OCI-LY7 (cell line): Measurements from ENCODE around the gene COL8A1. TPM values are rescaled to one million over a fixed set of nuclear protein-coding genes. Genes with fewer than 3 reads are reported as not detected.

ENCODE experiments used
- BruUV-seq: library from RNA; stranded (reverse); fragments of 400-500 nt; replicated peaks from 2 replicates; lab custom pipeline; 2021; lab: Mats Ljungman, UMichigan
- CTCF ChIA-PET: fragments of 300-600 bp; sonication (Branson Sonifier 250); formaldehyde crosslinking; loops from one replicate; lab custom pipeline; 2022; ENCODE audit warnings: antibody characterized with exemption; ENCODE audit not compliant: unreplicated experiment; lab: Charles Lee
- POLR2A ChIA-PET: fragments of 300-600 bp; sonication (Branson Sonifier 250); formaldehyde crosslinking; loops from one replicate; lab custom pipeline; 2022; ENCODE audit warnings: antibody characterized with exemption; lab: Charles Lee
- DNase-seq: peaks from one replicate; pipeline ENCODE4 v3.0.0-alpha.2; 2015; ENCODE audit warnings: low spot score
- H2AFZ ChIP-seq: fragments of 200-600 bp; sonication (generic), shearing (Covaris generic); 2 replicates; pipeline ENCODE4 v1.6.1; 2014; ENCODE audit warnings: mild to moderate bottlenecking, antibody characterized with exemption, low read length, moderate library complexity
- H3K27ac ChIP-seq: fragments of 200-600 bp; sonication (generic); 2 replicates; pipeline ENCODE4 v1.5.1; 2014; ENCODE audit warnings: mixed run types, low read depth, mild to moderate bottlenecking, moderate library complexity, low read length, inconsistent platforms; ENCODE audit not compliant: poor library complexity, severe bottlenecking
- H3K36me3 ChIP-seq: fragments of 200-600 bp; sonication (generic); 2 replicates; pipeline ENCODE4 v1.6.1; 2014; ENCODE audit warnings: mild to moderate bottlenecking, antibody characterized with exemption, low read length, moderate library complexity, mixed read lengths; ENCODE audit not compliant: insufficient read depth
- H3K4me1 ChIP-seq: fragments of 200-600 bp; sonication (generic); 2 replicates; pipeline ENCODE4 v1.5.1; 2014; ENCODE audit warnings: mild to moderate bottlenecking, low read length; ENCODE audit not compliant: insufficient read depth, poor library complexity, severe bottlenecking
- H3K4me2 ChIP-seq: fragments of 200-600 bp; sonication (generic); 2 replicates; pipeline ENCODE4 v1.6.1; 2014; ENCODE audit warnings: mild to moderate bottlenecking, low read length
- H3K4me3 ChIP-seq: fragments of 200-600 bp; sonication (generic); 2 replicates; pipeline ENCODE4 v1.5.1; 2014; ENCODE audit warnings: mild to moderate bottlenecking, low read depth, low read length; ENCODE audit not compliant: poor library complexity, severe bottlenecking
- H3K79me2 ChIP-seq: fragments of 200-600 bp; sonication (generic); 2 replicates; pipeline ENCODE4 v1.6.1; 2016; ENCODE audit warnings: low read depth, mild to moderate bottlenecking, low read length, moderate library complexity, mixed read lengths; ENCODE audit not compliant: insufficient read depth
- H3K9me2 ChIP-seq: fragments of 200-600 bp; sonication (generic); 2 replicates; pipeline ENCODE4 v1.6.1; 2016; ENCODE audit warnings: mild to moderate bottlenecking, low read length, mixed read lengths; ENCODE audit not compliant: insufficient read depth
- H3K9me3 ChIP-seq: fragments of 200-600 bp; sonication (generic); 2 replicates; pipeline ENCODE4 v1.6.1; 2014; ENCODE audit warnings: mild to moderate bottlenecking, mixed run types, low read length, mixed read lengths
- H4K20me1 ChIP-seq: fragments of 200-600 bp; sonication (generic); 2 replicates; pipeline ENCODE4 v1.6.1; 2014; ENCODE audit warnings: mild to moderate bottlenecking, antibody characterized with exemption, low read length, moderate library complexity, mixed read lengths; ENCODE audit not compliant: insufficient read depth
- CTCF ChIP-seq: fragments of 200-600 bp; sonication (generic); conservative IDR thresholded peaks from 2 replicates; pipeline ENCODE4 v1.5.1; 2014; ENCODE audit warnings: mild to moderate bottlenecking, antibody characterized with exemption, low read length, moderate library complexity, mixed read lengths
- EZH2phosphoT487 ChIP-seq: fragments of 200-600 bp; sonication (generic); IDR thresholded peaks from 2 replicates; pipeline ENCODE4 v1.6.1; 2018; ENCODE audit warnings: low read depth, borderline replicate concordance, mild to moderate bottlenecking, mixed run types, antibody characterized with exemption, low read length, moderate library complexity, mixed read lengths
- intact Hi-C: fragments of 100-400 bp; cut with micrococcal nuclease; formaldehyde crosslinking; loops from one replicate; pipeline ENCODE4 v1.10.0; 2022; ENCODE audit not compliant: unreplicated experiment
- total RNA-seq, 2 experiments: library from RNA; depleted of rRNA in 1 of 2; stranded (reverse); fragments of >200 nt in 1 of 2; shearing (Covaris generic) in 1 of 2; gene quantifications; 2 replicates each; pipeline ENCODE4 v1.2.3, GENCODE V29; 2014 to 2022

The COL8A1 gene
- total RNA-seq, 2 experiments from 2014 or later: 0.10 TPM; not detected in 1

DNA sequence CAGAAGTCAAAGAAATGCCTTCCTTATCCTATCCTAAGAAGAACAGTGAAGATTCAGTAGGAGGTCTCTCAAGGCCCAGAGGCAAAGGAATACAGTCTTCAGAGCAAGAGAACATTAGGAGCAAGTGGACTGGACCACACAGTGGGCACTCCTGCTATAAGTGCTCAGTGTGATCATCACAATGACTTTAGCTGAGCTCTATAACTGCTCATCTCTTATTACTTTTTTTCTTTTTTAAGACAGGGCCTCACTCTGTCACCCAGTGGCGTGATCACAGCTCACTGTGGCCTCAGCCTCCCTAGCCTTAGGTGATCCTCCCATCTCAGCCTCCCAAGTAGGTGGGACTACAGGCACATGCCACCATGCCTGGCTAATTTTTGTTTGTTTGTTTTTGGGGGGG, 48.1 kb downstream of the COL8A1 start:
- H3K9me2 ChIP-seq: no peaks in the 10 kb centered on the region
- H3K9me3 ChIP-seq: no peaks in the 10 kb centered on the region
- no peak for DNase-seq
- no peaks in the 10 kb centered on the region for H3K4me1 ChIP-seq
- H3K27ac ChIP-seq: no peak overlapping the region
- intact Hi-C loops: loop anchor here (2.0 to 10.0 kb wide), 2 partner anchors 42 to 872 kb away; no protein-coding TSS in a partner anchor
- no peaks in the 10 kb centered on the region for H3K79me2 ChIP-seq
- no TSS peak for BruUV-seq
- CTCF ChIA-PET: no interaction called here
- H3K4me2 ChIP-seq: no peak overlapping the region
- POLR2A ChIA-PET: interaction anchor here (0.6 to 0.7 kb wide), 2 partner anchors 14 to 453 kb away, joined by 3 to 4 read pairs; no protein-coding TSS in a partner anchor
- no peak overlapping the region for H3K4me3 ChIP-seq
- TF ChIP-seq CTCF: no peak
- no peak for TF ChIP-seq EZH2phosphoT487
- no peaks in the 10 kb centered on the region for H3K36me3 ChIP-seq
- H2AFZ ChIP-seq: no peak overlapping the region
- no peaks in the 10 kb centered on the region for H4K20me1 ChIP-seq

- no peaks in the 10 kb centered on the region for H3K79me2 ChIP-seq
- intact Hi-C loops: loop anchor here (2.0 to 10.0 kb wide), 2 partner anchors 42 to 872 kb away; no protein-coding TSS in a partner anchor
- no peaks in the 10 kb centered on the region for H4K20me1 ChIP-seq
- DNase-seq: peak; percentile 39
- no peak overlapping the region for H2AFZ ChIP-seq
- ChIA-PET POLR2A (interaction anchor here (0.5 to 1.0 kb wide), 4 partner anchors 14 to 529 kb away, joined by 3 to 4 read pairs (median 3); no protein-coding TSS in a partner anchor), CTCF (no interaction called here)
- H3K4me1 ChIP-seq: no peaks in the 10 kb centered on the region
- no TSS peak for BruUV-seq
- H3K36me3 ChIP-seq: no peaks in the 10 kb centered on the region
- H3K27ac ChIP-seq: no peak overlapping the region
- no peaks in the 10 kb centered on the region for H3K9me3 ChIP-seq
- no peaks in the 10 kb centered on the region for H3K9me2 ChIP-seq
- TF ChIP-seq EZH2phosphoT487: no peak
- peak; percentile 87 for TF ChIP-seq CTCF
- no peak overlapping the region for H3K4me3 ChIP-seq
- no peak overlapping the region for H3K4me2 ChIP-seq
Measured at GRCh38 chr3:99686955-99687612, 48.7 kb downstream of the COL8A1 start.

DNA sequence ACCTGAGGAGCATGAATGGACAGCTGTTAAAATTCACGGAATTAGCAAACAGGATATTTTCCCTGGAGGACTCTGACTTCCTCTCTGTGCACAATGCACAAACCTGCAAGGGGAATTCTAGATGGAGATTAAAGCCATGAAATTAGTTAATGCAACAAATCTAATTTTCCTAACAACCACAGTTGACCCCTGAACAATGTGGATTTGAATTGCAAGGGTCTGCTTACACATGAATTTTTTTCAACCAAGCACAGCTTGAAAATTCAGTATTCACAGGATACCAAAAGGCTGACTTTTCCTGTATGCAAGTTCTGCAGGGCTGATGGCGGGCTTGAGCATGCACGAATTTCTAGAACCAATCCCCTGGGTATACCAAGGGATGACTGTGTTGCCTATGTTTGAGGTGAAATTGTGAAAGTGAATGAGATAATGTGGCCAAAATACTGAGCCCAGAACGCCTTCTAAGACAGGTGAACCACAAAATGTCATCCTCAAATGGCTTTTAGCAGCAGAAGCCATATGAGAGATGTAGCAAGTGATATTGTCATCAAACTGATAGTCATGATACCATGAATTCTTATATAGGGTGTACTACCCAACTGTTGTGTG, 52.5 kb downstream of the COL8A1 start:
- no peak for DNase-seq
- Histone ChIP-seq H3K9me2 (no peaks in the 10 kb centered on the region), H3K4me3 (no peak overlapping the region), H3K9me3 (no peaks in the 10 kb centered on the region), H3K27ac (no peak overlapping the region), H3K4me2 (no peak overlapping the region), H3K4me1 (no peaks in the 10 kb centered on the region), H3K36me3 (no peaks in the 10 kb centered on the region), H4K20me1 (no peaks in the 10 kb centered on the region), H3K79me2 (no peaks in the 10 kb centered on the region), H2AFZ (no peak overlapping the region)
- TF ChIP-seq EZH2phosphoT487: no peak
- no peak for TF ChIP-seq CTCF
- no TSS peak for BruUV-seq
- intact Hi-C loops: no loop called here
- ChIA-PET POLR2A (no interaction called here), CTCF (no interaction called here)
